GM12801 (cell line): ENCODE data around the gene TBC1D10B.

ENCODE experiments used
- CTCF ChIP-seq: IDR thresholded peaks from one replicate; pipeline ENCODE4 v1.5.1; 2011; ENCODE audit warnings: control low read depth; ENCODE audit not compliant: insufficient read length; ENCODE audit errors: extremely low read depth

The TBC1D10B gene

GRCh38 chr16:30353438-30354129 lies 16.7 kb downstream of the TBC1D10B start:
- no peak for TF ChIP-seq CTCF

- no peak for TF ChIP-seq CTCF
Measured at GRCh38 chr16:30352488-30353401, 17.5 kb downstream of the TBC1D10B start.

GRCh38 chr16:30351586-30352419 lies 18.5 kb downstream of the TBC1D10B start:
- no peak for TF ChIP-seq CTCF

- no peak for TF ChIP-seq CTCF
Measured at GRCh38 chr16:30351001-30351441, 19.3 kb downstream of the TBC1D10B start.

- no peak for TF ChIP-seq CTCF
Measured at GRCh38 chr16:30350134-30350871, 20.0 kb downstream of the TBC1D10B start.

- no peak for TF ChIP-seq CTCF
Measured at GRCh38 chr16:30349675-30350074, 20.6 kb downstream of the TBC1D10B start.
